GM10847 (cell line): ENCODE results near the gene YKT6.

Source experiments
- POLR2A ChIP-seq: IDR thresholded peaks from 2 replicates; pipeline ENCODE4 v1.6.1; 2011; ENCODE audit not compliant: insufficient read length; ENCODE audit errors: extremely low read depth

YKT6 gene

GRCh38 chr7:44219371-44220045, 18.7 kb downstream of the YKT6 start:
- TF ChIP-seq POLR2A = no peak

- no peak for TF ChIP-seq POLR2A
Observed at GRCh38 chr7:44220046-44220357, 19.2 kb downstream of the YKT6 start.

DNA sequence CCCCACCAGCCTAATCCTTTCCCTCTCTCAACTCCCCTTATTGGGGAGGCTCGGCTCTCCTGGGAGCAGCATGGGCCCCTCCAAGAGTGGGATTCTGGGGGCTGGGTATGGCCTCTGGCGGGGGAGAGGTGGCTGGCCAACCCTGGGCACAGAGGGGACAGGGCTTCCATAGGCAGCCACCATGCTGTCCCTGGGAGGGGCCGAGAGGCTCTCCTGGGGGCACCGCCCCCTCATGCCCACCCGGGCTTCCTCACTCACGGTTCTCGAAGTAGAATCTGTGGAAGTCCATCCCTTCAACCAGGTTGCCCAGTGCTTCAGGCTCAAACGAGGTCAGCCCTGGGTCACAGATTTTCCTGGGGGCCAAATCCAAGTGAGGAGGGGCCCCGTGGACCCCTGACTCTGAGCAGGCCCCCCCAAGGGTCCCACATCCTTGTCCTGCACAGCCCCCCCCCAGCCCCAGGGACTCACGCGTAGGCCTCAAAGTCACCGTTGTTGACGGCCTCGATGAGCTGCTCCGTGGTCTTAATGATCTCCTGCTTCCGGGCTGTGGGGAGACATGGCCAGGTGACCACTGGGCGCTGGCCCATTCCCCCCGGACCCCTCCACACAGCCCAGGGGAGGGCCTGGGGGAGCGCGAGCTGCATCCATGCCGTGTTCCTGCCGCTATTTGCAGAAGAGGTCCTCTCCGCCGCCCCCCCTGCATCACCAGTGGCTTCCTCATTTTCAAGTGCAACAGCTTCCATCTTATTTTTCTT, 19.8 kb downstream of the YKT6 start:
- TF ChIP-seq POLR2A = no peak

DNA sequence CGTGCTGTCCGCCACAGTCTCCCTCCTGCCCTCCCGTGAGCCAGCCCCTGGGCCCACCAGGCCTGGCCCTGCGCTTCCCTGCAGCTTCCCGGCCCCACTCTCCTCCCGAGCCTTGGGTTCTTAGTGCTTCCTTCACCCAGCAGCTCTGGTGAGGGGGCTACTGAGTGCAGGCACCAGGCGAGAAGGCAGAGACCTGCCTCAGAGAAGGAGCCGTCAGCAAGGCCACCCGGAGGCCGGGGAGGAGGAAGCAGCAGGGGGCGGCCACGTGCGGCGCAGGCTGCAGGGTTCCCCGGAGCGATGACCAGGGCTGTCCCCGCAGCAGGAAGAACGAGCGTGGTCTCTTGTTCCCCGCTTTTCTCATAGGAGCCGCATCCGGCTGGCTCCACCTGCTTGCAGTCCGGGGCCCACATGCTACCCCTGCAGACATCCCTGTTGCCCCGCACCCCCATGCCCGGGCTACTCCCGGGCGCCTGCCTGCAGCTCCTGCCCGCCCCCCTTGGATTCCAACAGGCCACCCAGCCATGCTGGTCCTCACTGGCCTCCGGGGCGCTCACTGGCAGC, 20.5 kb downstream of the YKT6 start:
- no peak for TF ChIP-seq POLR2A

GRCh38 chr7:44222074-44222473, 21.3 kb downstream of the YKT6 start:
- TF ChIP-seq POLR2A = no peak

DNA sequence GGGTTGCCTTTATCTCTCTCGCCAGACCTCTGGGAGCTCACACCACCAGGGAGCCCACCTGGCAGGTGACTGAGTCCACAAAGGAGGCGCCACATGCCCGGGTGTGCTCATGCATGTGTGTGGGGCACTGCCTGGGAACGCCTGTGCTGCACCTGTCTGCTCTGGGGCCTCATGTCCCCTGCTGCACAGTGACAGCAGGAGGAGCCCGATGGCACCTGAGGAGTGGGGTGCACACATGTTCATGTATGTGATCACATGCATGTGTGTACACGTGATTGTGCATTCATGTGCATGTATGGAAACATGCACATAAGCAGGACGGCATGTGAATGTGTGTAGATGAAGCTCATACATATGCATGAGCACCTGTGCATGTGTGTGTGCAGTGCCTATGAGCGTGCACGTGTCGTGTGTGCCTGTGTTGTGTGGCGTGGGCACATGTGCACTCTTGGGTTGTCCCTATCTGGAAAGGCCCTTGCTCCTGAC, 22.0 kb downstream of the YKT6 start:
- no peak for TF ChIP-seq POLR2A

DNA sequence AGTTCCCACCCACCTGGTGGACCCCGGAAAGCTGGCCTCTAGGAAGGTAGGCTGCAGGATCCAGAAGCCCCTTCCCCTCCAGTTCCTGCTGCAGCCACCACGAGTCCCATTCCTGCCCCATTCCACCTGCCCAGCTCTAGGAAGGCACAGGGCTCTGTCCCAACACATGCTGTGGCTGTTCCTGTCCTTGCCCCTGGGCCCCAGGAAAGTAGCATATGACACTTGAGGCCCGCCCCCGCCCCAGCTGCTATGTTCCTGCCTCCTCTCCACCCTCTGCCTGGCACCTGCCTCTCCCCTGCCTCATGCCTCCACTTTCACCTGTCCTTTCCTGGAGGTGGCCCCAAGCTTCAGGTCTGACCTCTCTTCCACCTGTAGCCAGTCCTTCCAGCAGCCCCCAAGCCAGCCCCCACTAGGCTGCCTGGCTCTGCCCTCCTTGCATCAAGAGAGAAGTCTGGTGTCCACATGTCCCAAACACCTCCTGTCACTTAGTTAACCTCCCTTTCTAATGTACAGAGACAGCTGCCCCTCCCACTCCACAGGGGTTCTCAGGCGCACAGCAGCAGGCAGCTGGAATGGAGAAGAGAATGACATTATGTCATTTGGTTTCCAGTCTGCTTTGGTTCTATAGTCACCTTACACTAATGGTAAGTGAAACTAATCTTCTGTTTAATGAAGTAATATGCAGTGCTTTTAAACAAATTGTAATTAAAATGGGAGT, 22.7 kb downstream of the YKT6 start:
- no peak for TF ChIP-seq POLR2A

DNA sequence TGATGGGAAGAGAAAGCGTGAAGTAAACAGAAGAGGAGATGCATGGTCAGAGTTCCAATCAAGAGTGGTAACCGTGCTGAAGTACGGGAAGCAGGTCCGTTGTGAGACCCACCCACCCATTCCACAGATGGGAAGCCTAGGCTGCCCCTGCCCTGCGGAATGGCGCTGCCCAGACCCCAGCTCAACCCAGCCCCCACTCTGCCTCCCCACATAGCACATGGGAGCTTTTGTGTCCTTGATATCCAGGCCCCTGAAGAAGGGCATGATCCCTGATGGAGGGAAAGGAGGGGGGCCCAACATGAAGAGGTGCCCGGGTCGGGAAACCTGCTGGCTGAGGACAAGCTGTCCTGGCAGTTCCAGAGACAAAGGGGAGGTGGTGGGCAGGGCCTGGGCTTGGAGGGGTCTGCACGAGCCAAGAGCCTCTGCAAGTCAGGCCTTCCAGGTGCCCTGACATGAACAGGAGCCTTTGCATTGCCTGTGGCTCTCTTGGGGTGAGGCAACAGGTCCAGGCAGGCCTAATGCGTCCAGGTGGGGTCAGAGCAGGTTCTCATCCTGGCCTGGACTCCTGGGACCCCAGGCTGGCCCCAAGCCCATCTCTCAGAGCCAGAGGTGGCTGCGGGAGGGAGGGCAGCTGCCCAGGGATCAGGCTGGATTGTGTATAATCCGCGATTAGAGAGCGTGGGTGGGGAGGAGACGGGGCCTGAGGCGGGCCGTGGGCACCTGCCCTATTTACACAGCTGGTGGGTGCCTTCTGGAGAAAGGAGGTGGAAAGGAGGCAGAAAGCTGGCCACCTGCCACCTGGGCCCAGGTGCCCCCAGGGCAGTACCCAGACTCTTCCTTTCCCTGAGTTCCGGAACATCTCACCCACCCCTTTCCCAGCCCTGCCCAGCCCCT, 23.5 kb downstream of the YKT6 start:
- TF ChIP-seq POLR2A = no peak

GRCh38 chr7:44224974-44225565, 24.3 kb downstream of the YKT6 start:
- no peak for TF ChIP-seq POLR2A

- TF ChIP-seq POLR2A = no peak
Observed at GRCh38 chr7:44225566-44226395, 25.0 kb downstream of the YKT6 start.

DNA sequence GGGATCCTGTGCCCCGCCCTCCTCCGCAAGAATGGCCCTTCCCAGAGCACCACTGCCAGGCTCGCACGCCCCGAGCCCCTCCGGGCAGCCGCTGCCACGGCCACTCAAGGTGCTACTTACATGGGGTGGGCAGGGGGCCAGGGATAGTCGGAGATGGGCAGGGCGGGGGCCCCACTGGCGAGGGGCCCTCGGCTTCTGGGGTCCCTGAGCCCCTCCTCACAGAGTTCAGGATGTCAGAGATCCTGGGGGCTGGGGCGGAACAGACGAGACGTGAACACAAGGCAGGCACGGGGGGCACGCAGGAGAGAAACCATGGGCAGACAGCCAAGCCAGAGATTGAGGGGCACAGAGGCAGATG, 25.6 kb downstream of the YKT6 start:
- no peak for TF ChIP-seq POLR2A

- TF ChIP-seq POLR2A = no peak
Observed at GRCh38 chr7:44227911-44228310, 27.1 kb downstream of the YKT6 start.

- no peak for TF ChIP-seq POLR2A
Observed at GRCh38 chr7:44228571-44229350, 28.0 kb downstream of the YKT6 start.
